Adrenal gland (tissue), 12 donors: ENCODE results near the gene TMEM229B. TPM values are rescaled to one million over a fixed set of nuclear protein-coding genes. Genes with fewer than 3 reads are reported as not detected.

Source experiments
- DNase-seq, 7 donors: peaks; one replicate each; pipeline ENCODE4 v3.0.0-alpha.2; 2019 to 2020
- H3K27ac ChIP-seq, 5 donors: fragments of 200-600 bp; sonication (generic) in 4 of 5; 1 replicate in 3 of 5; 2 replicates in 2 of 5; pipeline versions ENCODE4 v1.5.1 to v1.8.0; 2016 to 2020; ENCODE audit warnings: mild to moderate bottlenecking in 1 of 5
- H3K27me3 ChIP-seq: fragments of 200-600 bp; 2 replicates; pipeline ENCODE4 v1.8.0; 2021
- H3K36me3 ChIP-seq, 2 donors: fragments of 200-600 bp; replicated peaks in 1 of 2; 1 replicate in 1 of 2; 2 replicates in 1 of 2; pipeline versions ENCODE4 v1.5.1 to v1.8.0; 2018 to 2022
- H3K4me1 ChIP-seq, 2 donors: fragments of 200-600 bp; replicated peaks in 1 of 2; 1 replicate in 1 of 2; 2 replicates in 1 of 2; pipeline versions ENCODE4 v1.5.1 to v1.8.0; 2018 to 2021
- H3K4me3 ChIP-seq, 4 donors: fragments of 200-600 bp; sonication (generic) in 3 of 4; one replicate each; pipeline ENCODE4 v1.5.1; 2016 to 2018
- H3K9me3 ChIP-seq, 3 donors: fragments of 200-600 bp; sonication (generic) in 1 of 3; replicated peaks in 1 of 3; 1 replicate in 2 of 3; 2 replicates in 1 of 3; pipeline versions ENCODE4 v1.5.1 to v1.8.0; 2016 to 2021
- POLR2A ChIP-seq, 2 donors: fragments of 450-650 bp; IDR thresholded peaks; one replicate each; pipeline ENCODE4 v1.6.1; 2017; ENCODE audit warnings: antibody characterized with exemption in 2 of 2, mild to moderate bottlenecking in 2 of 2, moderate library complexity in 1 of 2
- WGBS, 4 donors: extraction: QIAGEN DNeasy Blood & Tissue Kit in 2 of 4; methylation state at CpG; one replicate each; pipeline versions ENCODE4 v1.1.5 to v1.1.7; 2013 to 2017; 5-methylcytosine and 5-hydroxymethylcytosine counted together
- intact Hi-C, 2 donors: fragments of 100-400 bp; cut with DNase I; formaldehyde crosslinking; loops; one replicate each; pipeline versions ENCODE4 v1.14.1 to v1.15.0; 2022 to 2023
- polyA plus RNA-seq, 3 donors: library from polyadenylated mRNA; stranded (reverse); fragments of 200-250 nt in 2 of 3; fragments of 350-450 nt in 1 of 3; fragmentation: Illumina TruSeq in 1 of 3; extraction: RNeasy Lipid Tissue Mini Kit (QIAGEN cat#74804) in 1 of 3; gene quantifications; one replicate each; pipeline ENCODE4 v1.2.3, GENCODE V29; 2013 to 2014
- total RNA-seq, 9 donors: library from RNA; depleted of rRNA in 4 of 9; stranded (reverse); fragments of >200 nt in 4 of 9; fragments of 120-200 nt in 1 of 9; fragmentation: NEBNext Ultra II Directional in 1 of 9; extraction: Animal tissue kit (Norgen Biotek cat#: 25700) in 1 of 9; gene quantifications; one replicate each; pipeline versions ENCODE4 v1.1.0 to v1.2.4, GENCODE V29; 2013 to 2023
- TF ChIP-seq, protein P1 (sequence below), 6 experiments: fragments of 450-650 bp in 4 of 6; fragments of 200-600 bp in 2 of 6; sonication (generic) in 1 of 6; IDR thresholded peaks; 1 replicate in 5 of 6; 2 replicates in 1 of 6; pipeline versions ENCODE4 v1.5.1 to v1.8.0; 2016 to 2021; ENCODE audit warnings: antibody characterized with exemption in 6 of 6, mild to moderate bottlenecking in 2 of 6, moderate library complexity in 1 of 6
- donor health status: healthy with polysubstance abuse.
- donor health status: Bipolar disorder and iron deficiency.
- donor health status: DM: yes; HTN: yes; CAD: no.
- donor health status: DM: no; HTN: no; CAD: no.
- donor health status: DM: no; HTN: no; CAD: no.
- donor health status: DM: yes; HTN: yes; CAD: no.

Gene TMEM229B
- total and polyA plus RNA-seq, 12 donors: 5.7 to 63.9 (median 32.7) TPM

DNA sequence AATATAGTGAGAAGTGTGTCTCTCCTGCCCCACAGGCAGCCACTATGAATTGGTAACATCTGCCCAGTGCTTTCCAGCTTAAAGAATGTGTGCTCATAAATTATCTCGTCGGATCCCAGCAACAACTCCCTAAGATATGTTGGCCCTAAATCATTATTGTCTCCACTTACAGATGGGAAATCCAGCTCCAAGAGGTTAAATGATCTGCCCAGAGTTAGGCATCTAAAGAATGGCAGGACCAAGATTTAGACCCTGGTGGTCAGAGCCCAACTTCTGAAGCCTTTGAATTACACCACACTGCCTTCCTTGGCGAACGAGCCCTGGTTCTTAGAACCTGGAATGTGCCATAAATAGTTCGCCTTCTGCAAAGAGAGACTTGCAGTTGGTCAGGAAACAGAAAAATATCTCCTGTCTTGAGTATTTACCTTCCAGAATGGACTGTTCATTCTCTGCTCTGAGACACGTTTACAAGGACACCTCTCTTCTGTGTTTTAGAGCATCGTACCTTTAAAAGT, 56.4 kb downstream of the TMEM229B start:
- Histone ChIP-seq H3K9me3 (no peaks in the 10 kb centered on the region), H3K4me1 (peaks cover 6 to 7% of the 10 kb centered on the region in 2 donors), H3K36me3 (no peaks in the 10 kb centered on the region), H3K4me3 (no peak overlapping the region), H3K27ac (no peak overlapping the region), H3K27me3 (no peaks in the 10 kb centered on the region)
- no peak for DNase-seq
- TF ChIP-seq POLR2A (IDR thresholded peaks at IDR 0.05): no peak
- intact Hi-C loops: loop anchor here in 1 of 2 donors (5.0 kb wide), 1 partner anchor 140 kb away; no protein-coding TSS in a partner anchor
- WGBS, 4 donors: 52 to 68% (median 62%) methylated on average over 5 to 7 of the region's 7 CpGs

DNA sequence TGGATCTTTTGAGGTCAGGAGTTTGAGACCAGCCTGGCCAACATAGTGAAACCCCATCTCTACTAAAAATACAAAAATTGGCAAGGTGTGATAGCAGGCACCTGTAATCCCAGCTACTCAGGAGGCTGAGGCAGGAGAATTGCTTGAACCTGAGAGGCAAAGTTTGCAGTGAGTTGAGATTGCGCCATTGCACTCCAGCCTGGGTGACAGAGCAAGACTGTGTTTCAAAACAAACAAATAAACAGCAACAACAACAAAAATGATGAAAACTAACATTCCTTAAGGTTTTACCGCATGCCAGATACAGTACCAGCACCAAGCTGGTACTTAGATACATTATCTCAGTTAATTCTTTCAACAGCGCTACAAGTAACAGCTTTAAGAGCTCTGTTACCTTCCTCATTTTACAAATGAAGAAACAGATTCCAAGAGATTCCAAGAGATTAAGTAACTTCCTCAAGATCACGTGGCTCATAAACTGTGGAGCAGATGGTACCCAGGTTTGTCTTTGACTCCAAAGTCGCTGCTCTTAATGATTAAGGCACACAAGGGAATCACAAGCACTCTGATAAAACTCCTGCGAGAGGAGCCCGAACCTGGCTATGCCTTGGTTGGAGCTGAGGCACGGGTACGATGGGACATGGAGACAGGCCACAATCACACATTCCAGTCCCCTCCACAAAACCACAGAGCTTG, 58.9 kb downstream of the TMEM229B start:
- DNase-seq: no peak
- H3K36me3 ChIP-seq: no peaks in the 10 kb centered on the region
- no peaks in the 10 kb centered on the region for H3K27me3 ChIP-seq
- H3K4me1 ChIP-seq: peaks cover 0 to 4% of the 10 kb centered on the region in 2 donors
- H3K9me3 ChIP-seq: no peaks in the 10 kb centered on the region
- TF ChIP-seq, protein P1, sequence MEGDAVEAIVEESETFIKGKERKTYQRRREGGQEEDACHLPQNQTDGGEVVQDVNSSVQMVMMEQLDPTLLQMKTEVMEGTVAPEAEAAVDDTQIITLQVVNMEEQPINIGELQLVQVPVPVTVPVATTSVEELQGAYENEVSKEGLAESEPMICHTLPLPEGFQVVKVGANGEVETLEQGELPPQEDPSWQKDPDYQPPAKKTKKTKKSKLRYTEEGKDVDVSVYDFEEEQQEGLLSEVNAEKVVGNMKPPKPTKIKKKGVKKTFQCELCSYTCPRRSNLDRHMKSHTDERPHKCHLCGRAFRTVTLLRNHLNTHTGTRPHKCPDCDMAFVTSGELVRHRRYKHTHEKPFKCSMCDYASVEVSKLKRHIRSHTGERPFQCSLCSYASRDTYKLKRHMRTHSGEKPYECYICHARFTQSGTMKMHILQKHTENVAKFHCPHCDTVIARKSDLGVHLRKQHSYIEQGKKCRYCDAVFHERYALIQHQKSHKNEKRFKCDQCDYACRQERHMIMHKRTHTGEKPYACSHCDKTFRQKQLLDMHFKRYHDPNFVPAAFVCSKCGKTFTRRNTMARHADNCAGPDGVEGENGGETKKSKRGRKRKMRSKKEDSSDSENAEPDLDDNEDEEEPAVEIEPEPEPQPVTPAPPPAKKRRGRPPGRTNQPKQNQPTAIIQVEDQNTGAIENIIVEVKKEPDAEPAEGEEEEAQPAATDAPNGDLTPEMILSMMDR (IDR thresholded peaks at IDR 0.05): no peak
- TF ChIP-seq POLR2A (IDR thresholded peaks at IDR 0.05): no peak
- 85 to 89% (median 87%) methylated on average over 9 of the region's 9 CpGs for WGBS, 4 donors
- intact Hi-C loops: loop anchor here (5.0 kb wide), 2 partner anchors 88 to 143 kb away; no protein-coding TSS in a partner anchor
- H3K4me3 ChIP-seq: no peak overlapping the region
- no peak overlapping the region for H3K27ac ChIP-seq

DNA sequence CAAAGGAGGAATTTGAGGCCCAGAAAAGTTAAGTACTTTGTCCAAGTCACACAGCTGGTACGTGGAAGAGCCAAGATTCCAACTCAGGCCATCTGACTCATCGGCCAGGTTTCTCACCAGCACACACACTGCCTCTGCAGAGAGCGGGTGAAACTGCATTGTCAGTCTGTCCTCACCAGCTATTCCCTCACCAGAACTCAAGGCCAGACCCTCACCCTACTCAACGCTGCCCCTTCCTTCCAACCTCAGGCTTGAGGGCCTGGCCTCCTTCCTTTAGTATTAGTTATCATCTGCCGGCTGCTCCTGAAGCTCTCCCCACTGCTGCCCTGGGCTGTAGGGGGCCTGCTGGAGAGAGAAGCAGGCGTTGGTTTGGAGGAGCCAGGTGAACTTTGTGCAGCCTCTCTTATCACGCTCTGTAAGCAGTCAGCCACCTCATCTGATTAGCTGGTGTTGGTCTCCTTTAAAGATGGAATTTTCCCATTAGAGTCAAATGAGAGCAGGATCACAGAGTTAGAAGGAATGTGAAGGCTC, 60.0 kb downstream of the TMEM229B start:
- WGBS, 4 donors: 56 to 67% (median 63%) methylated on average over 6 to 7 of the region's 7 CpGs

DNA sequence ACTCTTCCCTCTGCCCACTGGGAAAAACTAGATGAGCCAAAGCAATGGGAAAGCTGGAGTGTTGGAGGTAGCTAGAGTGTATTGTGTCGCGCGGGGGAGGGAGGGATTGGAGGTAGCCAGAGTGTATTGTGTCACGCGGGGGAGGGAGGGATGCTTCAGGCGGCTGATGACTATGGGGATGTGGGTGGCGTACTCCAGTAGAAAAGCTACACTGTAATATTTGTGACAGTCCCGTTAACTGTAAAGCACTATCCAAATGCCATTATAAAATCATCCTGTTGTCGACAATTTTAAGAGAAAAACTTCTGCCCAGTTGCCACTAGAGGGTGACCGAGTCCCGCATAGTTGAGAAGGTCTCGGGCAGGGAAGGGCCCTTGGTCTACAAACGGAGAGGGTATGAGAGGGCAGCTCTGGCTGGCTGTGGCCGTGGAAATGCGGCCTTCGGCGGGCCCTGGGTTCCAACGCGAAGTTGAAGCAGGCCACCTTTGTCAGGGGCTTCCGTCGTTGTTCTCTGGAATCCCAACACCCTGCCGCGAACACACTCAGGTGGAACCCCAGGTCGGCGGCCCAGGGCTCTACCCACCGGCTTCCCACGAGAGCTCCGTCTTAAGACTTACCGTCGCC, 61.4 kb downstream of the TMEM229B start:
- intact Hi-C loops: loop anchor here (5.0 kb wide), 2 partner anchors 90 to 145 kb away; no protein-coding TSS in a partner anchor
- 31 to 36% (median 34%) methylated on average over 21 to 30 of the region's 30 CpGs for WGBS, 4 donors

More for the DNA sequence above, 60.0 kb downstream of the TMEM229B start:
- Histone ChIP-seq H3K9me3 (no peaks in the 10 kb centered on the region), H3K27me3 (no peaks in the 10 kb centered on the region), H3K27ac (no peak overlapping the region), H3K4me3 (no peak overlapping the region), H3K4me1 (peaks cover 0 to 4% of the 10 kb centered on the region in 2 donors), H3K36me3 (no peaks in the 10 kb centered on the region)
- TF ChIP-seq, protein P1 (IDR thresholded peaks at IDR 0.05): no peak
- no peak for TF ChIP-seq POLR2A (IDR thresholded peaks at IDR 0.05)
- peak in 6 of 7 donors; percentile 31 to 71 (median 54) for DNase-seq
- intact Hi-C loops: loop anchor here (5.0 kb wide), 2 partner anchors 89 to 144 kb away; no protein-coding TSS in a partner anchor

More for the DNA sequence above, 61.4 kb downstream of the TMEM229B start:
- peaks cover 0 to 4% of the 10 kb centered on the region in 2 donors for H3K4me1 ChIP-seq
- TF ChIP-seq, protein P1 (IDR thresholded peaks at IDR 0.05): peak; percentile 85 to 91 (median 88)
- no peak for TF ChIP-seq POLR2A (IDR thresholded peaks at IDR 0.05)
- H3K27me3 ChIP-seq: no peaks in the 10 kb centered on the region
- no peak overlapping the region for H3K4me3 ChIP-seq
- H3K36me3 ChIP-seq: no peaks in the 10 kb centered on the region
- H3K27ac ChIP-seq: no peak overlapping the region
- peak; percentile 80 to 91 (median 87) for DNase-seq
- H3K9me3 ChIP-seq: no peaks in the 10 kb centered on the region
